ENCODE measurements around the gene ADARB1.
A peak's percentile ranks its signal among the peaks of the same experiment; 100 is the strongest.

Gene ADARB1

DNA sequence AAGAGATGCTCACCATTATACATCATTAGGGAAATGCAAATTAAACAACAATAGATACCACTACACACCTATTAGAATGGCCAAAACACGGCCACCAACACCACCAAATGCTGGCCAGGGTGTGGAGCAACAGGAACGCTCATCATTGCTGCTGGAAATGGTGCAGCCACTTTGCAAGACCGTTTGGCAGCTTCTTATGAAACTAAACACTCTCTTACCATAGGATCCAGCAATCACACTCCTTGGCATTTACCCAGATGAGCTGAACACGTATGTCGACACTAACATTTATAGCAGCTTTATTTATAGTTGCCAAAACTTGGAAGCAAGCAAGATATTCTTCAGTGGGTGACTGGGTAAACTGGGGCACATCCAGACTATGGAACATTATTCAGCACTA, 28.9 kb upstream of the ADARB1 start:
- in situ Hi-C loops (cut with MboI; ENCODE audit: low sequenced_read_pairs): no loop called here
- no peak for DNase-seq (ENCODE audit: low spot score in 2 of 2)
- H3K4me3 ChIP-seq: no peak overlapping the region
- H3K36me3 ChIP-seq (replicated peaks): no peaks in the 10 kb centered on the region
- peaks cover 3% of the 10 kb centered on the region for H3K9me3 ChIP-seq
- H3K4me1 ChIP-seq: no peaks in the 10 kb centered on the region; the same call in 1 of the 2 replicates
- H3K27me3 ChIP-seq (ENCODE audit: low read depth): no peaks in the 10 kb centered on the region

- H3K4me1 ChIP-seq: peaks cover 11% of the 10 kb centered on the region
- no peaks in the 10 kb centered on the region for H3K36me3 ChIP-seq (replicated peaks)
- DNase-seq (ENCODE audit: low spot score in 2 of 2): no peak
- no peaks in the 10 kb centered on the region for H3K27me3 ChIP-seq (ENCODE audit: low read depth)
- H3K9me3 ChIP-seq: peaks cover 3% of the 10 kb centered on the region
- H3K4me3 ChIP-seq: no peak overlapping the region
- in situ Hi-C loops (cut with MboI; ENCODE audit: low sequenced_read_pairs): no loop called here
These were observed 27.1 kb upstream of the ADARB1 start for GRCh38 chr21:45047257-45047656.

DNA sequence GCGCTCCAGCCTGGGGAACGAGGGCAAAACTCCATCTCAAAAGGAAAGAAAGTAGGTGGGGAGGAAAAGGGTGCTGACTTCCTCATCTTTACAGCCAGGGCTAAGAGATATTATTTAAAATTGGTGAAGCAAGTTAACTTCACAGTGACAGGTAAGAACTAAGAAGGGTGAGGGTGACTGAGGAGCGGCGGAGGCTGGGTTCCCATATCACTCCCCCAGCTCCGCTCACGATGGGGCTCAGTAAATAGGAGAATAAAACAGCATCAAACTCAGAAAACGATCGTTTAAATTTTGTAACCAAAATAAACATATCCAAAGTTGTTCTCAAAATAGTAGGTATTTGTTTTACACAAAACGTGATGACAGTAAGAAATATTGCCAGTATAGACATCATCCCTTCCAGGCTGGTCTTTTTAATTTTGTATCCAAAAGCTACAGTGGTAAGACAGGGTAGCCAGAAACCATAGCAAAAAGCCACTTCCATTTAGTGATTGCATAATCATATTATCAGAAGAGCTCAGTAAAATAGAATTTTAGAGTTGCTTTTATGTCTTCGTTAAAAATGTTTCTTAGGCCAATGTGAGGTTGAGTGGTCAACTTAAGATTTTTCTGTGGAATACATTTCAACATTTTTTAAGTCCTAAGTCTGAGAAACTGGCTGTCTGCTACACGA, 26.2 kb upstream of the ADARB1 start:
- Histone ChIP-seq H3K4me1 (peaks cover 11% of the 10 kb centered on the region), H3K4me3 (no peak overlapping the region), H3K27me3 (ENCODE audit: low read depth) (no peaks in the 10 kb centered on the region), H3K36me3 (replicated peaks) (no peaks in the 10 kb centered on the region), H3K9me3 (peaks cover 3% of the 10 kb centered on the region)
- no peak for DNase-seq (ENCODE audit: low spot score in 2 of 2)
- in situ Hi-C loops (cut with MboI; ENCODE audit: low sequenced_read_pairs): no loop called here

DNA sequence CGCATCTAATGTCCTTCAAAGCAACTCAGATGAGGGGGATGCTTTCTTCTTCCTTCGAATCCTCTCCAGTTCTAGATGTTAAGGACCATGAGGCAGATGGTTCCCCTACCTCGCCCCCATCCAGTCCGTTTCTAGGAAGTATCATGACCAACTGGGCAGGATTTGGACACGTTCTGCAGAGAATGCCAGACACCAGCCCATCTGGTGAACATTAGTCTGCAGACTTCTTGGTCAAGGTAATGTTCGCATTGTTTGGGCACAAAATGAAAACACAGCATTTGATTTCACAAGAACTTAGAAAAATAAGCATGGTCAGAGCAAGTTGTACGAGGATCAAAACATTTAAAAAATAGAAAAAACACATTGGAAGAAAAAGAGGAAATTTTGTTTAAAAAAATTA, 25.4 kb upstream of the ADARB1 start:
- H3K27me3 ChIP-seq (ENCODE audit: low read depth): no peaks in the 10 kb centered on the region
- peaks cover 11% of the 10 kb centered on the region for H3K4me1 ChIP-seq
- no peak overlapping the region for H3K4me3 ChIP-seq
- DNase-seq (ENCODE audit: low spot score in 2 of 2): no peak
- no peaks in the 10 kb centered on the region for H3K36me3 ChIP-seq (replicated peaks)
- peaks cover 3% of the 10 kb centered on the region for H3K9me3 ChIP-seq
- in situ Hi-C loops (cut with MboI; ENCODE audit: low sequenced_read_pairs): no loop called here

GRCh38 chr21:45049714-45050344, 24.6 kb upstream of the ADARB1 start:
- Histone ChIP-seq H3K4me1 (peaks cover 11% of the 10 kb centered on the region), H3K36me3 (replicated peaks) (no peaks in the 10 kb centered on the region), H3K27me3 (ENCODE audit: low read depth) (no peaks in the 10 kb centered on the region), H3K4me3 (no peak overlapping the region), H3K9me3 (peaks cover 3% of the 10 kb centered on the region)
- in situ Hi-C loops (cut with MboI; ENCODE audit: low sequenced_read_pairs): no loop called here
- DNase-seq (ENCODE audit: low spot score in 2 of 2): no peak

GRCh38 chr21:45050345-45050796, 24.0 kb upstream of the ADARB1 start:
- H3K27me3 ChIP-seq (ENCODE audit: low read depth): no peaks in the 10 kb centered on the region
- H3K4me1 ChIP-seq: peaks cover 11% of the 10 kb centered on the region
- no peaks in the 10 kb centered on the region for H3K36me3 ChIP-seq (replicated peaks)
- peaks cover 3% of the 10 kb centered on the region for H3K9me3 ChIP-seq
- H3K4me3 ChIP-seq: no peak overlapping the region
- in situ Hi-C loops (cut with MboI; ENCODE audit: low sequenced_read_pairs): no loop called here
- no peak for DNase-seq (ENCODE audit: low spot score in 2 of 2)

DNA sequence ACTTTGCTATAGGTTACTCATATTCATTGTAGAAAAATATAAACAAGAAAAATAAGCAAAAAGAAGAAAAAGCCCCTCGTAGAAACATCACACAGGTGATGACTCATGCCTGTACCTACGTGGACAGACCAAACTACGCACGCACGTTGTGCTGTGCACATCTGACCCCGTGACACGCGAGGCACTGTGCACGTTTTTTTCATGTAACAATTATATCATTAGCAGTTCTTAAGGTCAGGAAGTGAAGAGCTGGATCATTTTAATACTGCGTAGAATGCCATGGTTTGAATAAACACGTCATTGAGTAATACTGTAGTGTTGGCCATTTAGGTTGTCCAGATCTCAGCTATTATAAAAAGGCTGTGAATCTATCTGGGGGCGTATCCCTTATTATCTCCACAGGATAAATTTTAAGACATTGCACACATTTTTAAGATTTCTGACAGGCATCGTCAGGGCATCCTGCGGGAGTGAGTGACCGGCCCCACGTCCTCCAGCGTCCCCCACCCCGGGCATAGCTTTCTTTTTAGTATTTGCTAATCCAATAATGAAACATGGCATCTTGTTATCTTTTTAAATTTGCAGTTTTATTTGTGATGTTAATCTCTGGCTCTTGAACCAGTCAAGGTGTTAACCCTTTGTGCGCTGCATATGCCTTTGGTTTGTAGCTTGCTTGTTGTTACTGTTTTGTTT, 23.4 kb upstream of the ADARB1 start:
- H3K4me1 ChIP-seq: peaks cover 11% of the 10 kb centered on the region
- no peaks in the 10 kb centered on the region for H3K36me3 ChIP-seq (replicated peaks)
- H3K27me3 ChIP-seq (ENCODE audit: low read depth): no peaks in the 10 kb centered on the region
- peak; percentile 61 to 62 for DNase-seq (ENCODE audit: low spot score in 2 of 2)
- H3K9me3 ChIP-seq: peaks cover 3% of the 10 kb centered on the region
- in situ Hi-C loops (cut with MboI; ENCODE audit: low sequenced_read_pairs): no loop called here
- H3K4me3 ChIP-seq: no peak overlapping the region

- peaks cover 3% of the 10 kb centered on the region for H3K9me3 ChIP-seq
- H3K4me1 ChIP-seq: peaks cover 11% of the 10 kb centered on the region
- in situ Hi-C loops (cut with MboI; ENCODE audit: low sequenced_read_pairs): no loop called here
- no peak for DNase-seq (ENCODE audit: low spot score in 2 of 2)
- H3K27me3 ChIP-seq (ENCODE audit: low read depth): no peaks in the 10 kb centered on the region
- H3K36me3 ChIP-seq (replicated peaks): no peaks in the 10 kb centered on the region
- H3K4me3 ChIP-seq: no peak overlapping the region
These were observed 22.6 kb upstream of the ADARB1 start for GRCh38 chr21:45051580-45052434.

- Histone ChIP-seq H3K4me3 (no peak overlapping the region), H3K9me3 (no peaks in the 10 kb centered on the region; the same call in 1 of the 2 replicates)
- in situ Hi-C loops (cut with MboI; ENCODE audit: low sequenced_read_pairs): no loop called here
These were observed 21.4 kb upstream of the ADARB1 start for GRCh38 chr21:45052960-45053359.

DNA sequence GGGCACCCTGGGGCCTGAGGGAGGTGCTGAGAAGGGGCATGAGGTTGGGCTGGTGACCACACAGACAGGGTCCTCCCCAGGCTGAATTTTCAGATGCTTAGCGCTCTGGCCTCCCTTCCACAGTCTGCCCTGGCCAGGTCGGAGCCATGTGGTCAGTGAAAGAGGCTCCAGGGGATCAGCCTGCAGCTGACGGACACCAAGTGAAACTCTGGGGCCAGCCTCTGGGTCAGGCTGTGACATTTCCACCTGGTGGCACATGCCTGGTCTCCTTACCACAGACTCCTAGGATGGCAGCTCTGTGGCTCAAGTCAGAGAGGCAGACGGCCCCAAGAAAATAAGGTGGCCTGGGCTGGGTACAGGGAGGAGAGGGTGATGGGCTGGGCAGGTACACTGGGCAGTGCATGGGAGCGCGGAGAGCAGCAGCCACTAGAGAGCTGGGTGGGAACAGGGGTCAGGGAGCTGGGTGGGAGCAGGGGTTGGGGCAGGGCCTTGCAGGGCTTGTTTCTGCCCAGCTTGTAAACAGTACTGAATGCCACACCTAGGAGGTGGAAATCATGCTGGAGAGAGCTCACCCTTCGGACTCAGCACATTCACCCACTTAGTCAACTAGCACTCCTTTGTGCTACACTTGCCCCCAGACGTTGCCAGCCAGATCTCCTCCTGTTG, 20.7 kb upstream of the ADARB1 start:
- in situ Hi-C loops (cut with MboI; ENCODE audit: low sequenced_read_pairs): no loop called here
- DNase-seq (ENCODE audit: low spot score in 2 of 2): no peak
- Histone ChIP-seq H3K36me3 (replicated peaks) (no peaks in the 10 kb centered on the region), H3K9me3 (no peaks in the 10 kb centered on the region), H3K4me1 (peaks cover 11% of the 10 kb centered on the region), H3K27me3 (ENCODE audit: low read depth) (no peaks in the 10 kb centered on the region), H3K4me3 (no peak overlapping the region)

More at GRCh38 chr21:45052960-45053359, 21.4 kb upstream of the ADARB1 start:
- Histone ChIP-seq H3K4me1 (peaks cover 11% of the 10 kb centered on the region), H3K36me3 (replicated peaks) (no peaks in the 10 kb centered on the region), H3K27me3 (ENCODE audit: low read depth) (no peaks in the 10 kb centered on the region)
- DNase-seq (ENCODE audit: low spot score in 2 of 2): no peak

GRCh38 chr21:45054227-45054926, 20.0 kb upstream of the ADARB1 start:
- in situ Hi-C loops (cut with MboI; ENCODE audit: low sequenced_read_pairs): no loop called here
- Histone ChIP-seq H3K9me3 (no peaks in the 10 kb centered on the region), H3K36me3 (replicated peaks) (no peaks in the 10 kb centered on the region), H3K4me3 (no peak overlapping the region), H3K4me1 (peaks cover 11% of the 10 kb centered on the region), H3K27me3 (ENCODE audit: low read depth) (no peaks in the 10 kb centered on the region)
- no peak for DNase-seq (ENCODE audit: low spot score in 2 of 2)

- no peak for DNase-seq (ENCODE audit: low spot score in 2 of 2)
- Histone ChIP-seq H3K4me1 (peaks cover 11% of the 10 kb centered on the region), H3K4me3 (no peak overlapping the region), H3K36me3 (replicated peaks) (no peaks in the 10 kb centered on the region), H3K27me3 (ENCODE audit: low read depth) (no peaks in the 10 kb centered on the region), H3K9me3 (no peaks in the 10 kb centered on the region)
- in situ Hi-C loops (cut with MboI; ENCODE audit: low sequenced_read_pairs): no loop called here
These were observed 19.3 kb upstream of the ADARB1 start for GRCh38 chr21:45054927-45055612.

Measured in HAP-1 (cell line).